ENCODE measurements around the gene CNTRL.
A peak's percentile ranks its signal among the peaks of the same experiment; 100 is the strongest.

CNTRL gene

DNA sequence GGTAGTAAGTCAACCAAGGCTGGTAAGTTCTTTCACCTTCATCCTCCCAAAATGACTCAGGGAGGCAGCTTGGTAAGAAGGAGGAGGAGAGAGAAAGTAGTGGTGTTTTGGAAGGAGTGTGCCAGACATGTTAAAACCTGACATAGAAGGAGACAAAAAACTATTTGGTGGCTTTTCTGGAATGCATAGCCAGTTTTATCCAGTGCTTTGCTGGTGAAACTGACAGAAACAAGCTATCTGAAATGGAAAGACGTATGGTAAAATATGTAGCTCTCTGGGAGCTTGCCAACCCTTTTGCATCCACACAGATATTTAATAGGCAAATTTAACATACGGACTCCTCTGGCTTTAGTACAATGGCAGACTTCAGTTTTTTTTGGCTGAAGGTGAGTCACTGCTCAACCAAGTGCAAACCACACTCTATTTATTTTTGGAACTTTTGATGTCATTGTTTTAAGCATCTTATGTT, 81.5 kb downstream of the CNTRL start:
- H3K4me3 ChIP-seq (replicated peaks; ENCODE audit: low read depth, low read length), result no peak overlapping the region
- no peak for TF ChIP-seq CTCF (IDR thresholded peaks at IDR 0.05; ENCODE audit: low read depth, low read length, missing control alignments)
- DNase-seq (ENCODE audit: extremely low read depth, low read depth), result peak; percentile 62

DNA sequence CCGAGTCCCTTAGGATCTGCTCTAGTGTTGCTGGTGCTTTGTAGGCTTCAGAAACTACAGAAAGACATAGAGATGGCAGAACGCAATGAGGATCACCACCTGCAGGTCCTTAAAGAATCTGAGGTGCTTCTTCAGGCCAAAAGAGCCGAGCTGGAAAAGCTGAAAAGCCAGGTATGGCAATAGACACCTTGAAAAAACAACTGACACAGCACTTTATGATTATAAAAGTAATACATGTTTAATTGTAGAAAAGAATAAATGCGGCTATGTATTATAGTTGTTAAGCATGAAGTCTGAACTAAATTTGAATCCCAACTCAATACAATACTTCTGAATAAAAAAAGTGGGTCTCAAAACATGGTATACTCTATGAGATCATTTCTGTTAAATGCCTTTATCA, 83.2 kb downstream of the CNTRL start:
- no peak for TF ChIP-seq CTCF (IDR thresholded peaks at IDR 0.05; ENCODE audit: low read depth, low read length, missing control alignments)
- no peak for DNase-seq (ENCODE audit: extremely low read depth, low read depth)
- no peak overlapping the region for H3K4me3 ChIP-seq (replicated peaks; ENCODE audit: low read depth, low read length)

DNA sequence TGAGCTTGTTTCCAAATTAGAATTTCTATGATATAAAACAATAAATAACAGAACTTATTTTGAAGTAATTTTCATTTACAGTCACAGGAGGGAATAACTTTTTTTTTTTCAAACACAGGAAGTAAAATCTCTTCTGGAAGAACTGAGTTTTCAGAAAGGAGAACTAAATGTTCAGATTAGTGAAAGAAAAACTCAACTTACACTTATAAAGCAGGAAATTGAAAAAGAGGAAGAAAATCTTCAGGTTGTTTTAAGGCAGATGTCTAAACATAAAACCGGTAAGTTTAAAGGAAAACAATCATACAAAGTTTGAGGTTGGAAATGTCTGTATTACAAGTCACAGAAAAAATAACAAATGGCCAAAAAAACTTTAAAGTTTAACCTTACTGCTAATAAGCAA, 85.3 kb downstream of the CNTRL start:
- TF ChIP-seq CTCF (IDR thresholded peaks at IDR 0.05; ENCODE audit: low read depth, low read length, missing control alignments), result no peak
- no peak overlapping the region for H3K4me3 ChIP-seq (replicated peaks; ENCODE audit: low read depth, low read length)
- no peak for DNase-seq (ENCODE audit: extremely low read depth, low read depth)

DNA sequence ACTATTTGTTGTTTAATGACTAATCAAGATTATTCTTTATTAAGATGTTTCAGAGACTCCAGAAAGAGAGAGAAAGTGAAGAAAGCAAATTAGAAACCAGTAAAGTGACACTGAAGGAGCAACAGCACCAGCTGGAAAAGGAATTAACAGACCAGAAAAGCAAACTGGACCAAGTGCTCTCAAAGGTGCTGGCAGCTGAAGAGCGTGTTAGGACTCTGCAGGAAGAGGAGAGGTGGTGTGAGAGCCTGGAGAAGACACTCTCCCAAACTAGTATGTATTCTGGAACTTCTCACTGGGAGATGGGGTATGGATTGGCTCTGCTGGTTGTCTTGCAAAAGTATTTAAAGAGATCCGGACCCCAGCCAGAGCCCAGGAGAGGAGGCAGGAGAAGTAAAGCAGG, 93.3 kb downstream of the CNTRL start:
- H3K4me3 ChIP-seq (replicated peaks; ENCODE audit: low read depth, low read length), result no peak overlapping the region
- no peak for DNase-seq (ENCODE audit: extremely low read depth, low read depth)
- TF ChIP-seq CTCF (IDR thresholded peaks at IDR 0.05; ENCODE audit: low read depth, low read length, missing control alignments), result no peak

DNA sequence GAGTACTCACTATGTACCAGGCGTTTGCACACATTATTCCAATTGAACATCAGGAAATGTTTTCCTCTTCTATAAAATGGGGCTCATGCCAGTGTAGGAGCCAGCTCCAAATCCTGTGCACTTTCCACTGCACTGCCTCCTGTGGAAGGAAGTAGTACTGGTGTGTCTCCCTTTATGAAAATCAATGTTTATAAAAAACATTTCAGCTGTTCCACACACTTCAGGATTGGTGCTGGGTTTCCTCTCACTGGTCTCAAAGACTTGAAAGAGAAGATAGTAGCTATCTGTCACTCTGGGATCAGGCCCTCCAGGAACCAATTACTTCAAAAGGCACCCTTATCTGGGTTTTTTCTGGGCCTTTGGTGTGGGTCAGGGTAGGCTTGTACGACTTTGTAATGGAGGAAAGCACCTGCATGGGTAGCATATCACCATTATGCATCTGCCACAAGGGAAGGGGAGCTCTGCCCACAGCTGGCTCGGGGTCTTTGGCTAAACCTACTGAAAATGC, 94.4 kb downstream of the CNTRL start:
- no peak overlapping the region for H3K4me3 ChIP-seq (replicated peaks; ENCODE audit: low read depth, low read length)
- TF ChIP-seq CTCF (IDR thresholded peaks at IDR 0.05; ENCODE audit: low read depth, low read length, missing control alignments), result peak; percentile 49
- DNase-seq (ENCODE audit: extremely low read depth, low read depth), result peak; percentile 15

GRCh38 chr9:121171236-121171635, 96.5 kb downstream of the CNTRL start:
- no peak overlapping the region for H3K4me3 ChIP-seq (replicated peaks; ENCODE audit: low read depth, low read length)
- DNase-seq (ENCODE audit: extremely low read depth, low read depth), result no peak
- TF ChIP-seq CTCF (IDR thresholded peaks at IDR 0.05; ENCODE audit: low read depth, low read length, missing control alignments), result no peak
